ENCODE results near the gene CYP19A1.

CYP19A1 gene

DNA sequence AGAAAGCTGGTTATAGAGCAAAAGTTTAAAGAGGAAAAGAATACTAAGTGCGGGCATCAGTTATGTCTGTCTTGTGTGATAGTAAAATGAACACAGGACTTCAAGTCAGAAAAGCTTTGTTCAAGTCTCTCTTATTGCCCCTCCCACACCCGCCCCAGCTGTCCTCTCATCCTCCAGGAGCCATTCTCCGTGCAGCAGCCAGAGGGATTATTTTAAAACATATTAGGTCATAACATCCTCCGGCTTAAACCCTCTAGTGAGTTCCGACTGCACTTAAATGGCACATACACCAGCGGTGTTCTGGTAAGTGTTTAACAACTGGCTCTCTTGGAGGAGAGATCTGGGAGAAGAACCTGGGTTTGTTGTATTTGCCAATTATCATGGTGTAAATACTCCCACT is 138.9 kb downstream of the CYP19A1 start:
- TF ChIP-seq, protein P1, sequence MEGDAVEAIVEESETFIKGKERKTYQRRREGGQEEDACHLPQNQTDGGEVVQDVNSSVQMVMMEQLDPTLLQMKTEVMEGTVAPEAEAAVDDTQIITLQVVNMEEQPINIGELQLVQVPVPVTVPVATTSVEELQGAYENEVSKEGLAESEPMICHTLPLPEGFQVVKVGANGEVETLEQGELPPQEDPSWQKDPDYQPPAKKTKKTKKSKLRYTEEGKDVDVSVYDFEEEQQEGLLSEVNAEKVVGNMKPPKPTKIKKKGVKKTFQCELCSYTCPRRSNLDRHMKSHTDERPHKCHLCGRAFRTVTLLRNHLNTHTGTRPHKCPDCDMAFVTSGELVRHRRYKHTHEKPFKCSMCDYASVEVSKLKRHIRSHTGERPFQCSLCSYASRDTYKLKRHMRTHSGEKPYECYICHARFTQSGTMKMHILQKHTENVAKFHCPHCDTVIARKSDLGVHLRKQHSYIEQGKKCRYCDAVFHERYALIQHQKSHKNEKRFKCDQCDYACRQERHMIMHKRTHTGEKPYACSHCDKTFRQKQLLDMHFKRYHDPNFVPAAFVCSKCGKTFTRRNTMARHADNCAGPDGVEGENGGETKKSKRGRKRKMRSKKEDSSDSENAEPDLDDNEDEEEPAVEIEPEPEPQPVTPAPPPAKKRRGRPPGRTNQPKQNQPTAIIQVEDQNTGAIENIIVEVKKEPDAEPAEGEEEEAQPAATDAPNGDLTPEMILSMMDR (IDR thresholded peaks at IDR 0.05; ENCODE audit: insufficient read depth, low read depth, low read length, missing control alignments), result no peak
- DNase-seq (ENCODE audit: low read depth), result no peak
- H3K4me3 ChIP-seq (ENCODE audit: low read depth, low read length), result no peak overlapping the region

DNA sequence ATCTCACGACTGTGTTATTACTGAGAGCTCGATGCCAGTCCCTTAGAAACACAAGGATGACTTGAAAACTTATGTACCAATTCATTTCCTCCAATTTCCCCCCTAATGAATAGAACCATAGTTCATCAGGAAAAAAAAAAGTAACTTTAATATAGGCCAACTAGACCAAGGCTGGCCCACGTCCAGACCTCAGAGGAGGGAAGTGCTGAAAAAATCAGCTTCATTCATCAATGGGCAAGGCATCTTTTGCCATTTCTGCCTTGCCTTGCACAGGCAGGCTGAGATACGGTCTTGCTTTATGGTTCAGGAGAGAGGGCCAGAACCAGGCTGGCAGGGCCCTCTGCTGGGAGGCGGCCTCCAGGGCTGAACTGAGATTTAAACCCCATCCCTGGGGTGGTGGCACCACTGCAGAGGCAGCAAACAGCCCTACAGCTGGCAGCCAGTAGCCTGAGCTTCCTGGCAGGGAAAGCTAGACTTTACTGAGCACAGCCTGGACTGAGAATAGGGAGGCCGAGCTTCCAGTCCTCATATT is 139.6 kb downstream of the CYP19A1 start:
- DNase-seq (ENCODE audit: low read depth), result no peak

DNA sequence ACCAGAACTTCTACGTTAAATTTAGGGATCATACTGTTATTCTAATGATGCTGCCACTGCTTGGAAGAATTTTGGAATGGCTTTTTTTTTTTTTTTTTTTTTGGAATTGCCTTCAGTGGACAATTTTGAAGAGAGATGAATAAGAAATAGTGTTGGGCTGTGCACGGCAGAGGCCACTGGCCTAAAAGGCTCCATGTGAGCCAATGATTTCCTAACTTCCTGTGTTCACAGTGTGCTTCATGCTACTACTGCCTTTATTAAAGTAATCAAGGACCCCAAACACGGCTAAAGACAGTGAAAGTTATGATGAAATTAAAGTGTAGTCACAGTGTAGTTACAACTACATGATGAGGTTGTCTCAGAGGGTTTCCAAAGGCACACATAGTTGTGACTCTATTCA is 142.9 kb downstream of the CYP19A1 start:
- TF ChIP-seq, protein P1 (IDR thresholded peaks at IDR 0.05; ENCODE audit: insufficient read depth, low read depth, low read length, missing control alignments), result no peak
- no peak for DNase-seq (ENCODE audit: low read depth)
- no peak overlapping the region for H3K4me3 ChIP-seq (ENCODE audit: low read depth, low read length)

More for the DNA sequence above, 139.6 kb downstream of the CYP19A1 start:
- TF ChIP-seq, protein P1 (IDR thresholded peaks at IDR 0.05; ENCODE audit: insufficient read depth, low read depth, low read length, missing control alignments), result no peak
- no peak overlapping the region for H3K4me3 ChIP-seq (ENCODE audit: low read depth, low read length)

DNA sequence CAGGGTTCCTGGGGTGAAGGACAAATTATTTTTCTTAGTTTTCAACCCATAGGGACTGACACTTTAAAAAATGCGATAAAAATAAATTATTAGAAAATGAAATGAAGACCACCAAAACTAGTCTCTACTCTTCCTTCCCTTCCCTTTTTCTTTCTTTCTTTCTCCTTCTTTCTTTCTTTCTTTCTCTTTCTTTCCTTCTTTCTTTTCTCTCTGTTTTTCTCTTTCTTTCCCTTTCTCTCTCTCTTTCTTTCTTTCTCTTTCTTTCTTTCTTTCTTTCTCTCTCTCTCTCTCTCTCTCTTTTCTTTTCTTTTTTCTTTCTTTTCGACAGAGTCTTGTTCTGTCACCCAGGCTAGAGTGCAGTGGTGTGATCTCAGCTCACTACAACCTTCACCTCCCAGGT is 144.4 kb downstream of the CYP19A1 start:
- no peak overlapping the region for H3K4me3 ChIP-seq (ENCODE audit: low read depth, low read length)
- TF ChIP-seq, protein P1 (IDR thresholded peaks at IDR 0.05; ENCODE audit: insufficient read depth, low read depth, low read length, missing control alignments), result no peak
- no peak for DNase-seq (ENCODE audit: low read depth)

DNA sequence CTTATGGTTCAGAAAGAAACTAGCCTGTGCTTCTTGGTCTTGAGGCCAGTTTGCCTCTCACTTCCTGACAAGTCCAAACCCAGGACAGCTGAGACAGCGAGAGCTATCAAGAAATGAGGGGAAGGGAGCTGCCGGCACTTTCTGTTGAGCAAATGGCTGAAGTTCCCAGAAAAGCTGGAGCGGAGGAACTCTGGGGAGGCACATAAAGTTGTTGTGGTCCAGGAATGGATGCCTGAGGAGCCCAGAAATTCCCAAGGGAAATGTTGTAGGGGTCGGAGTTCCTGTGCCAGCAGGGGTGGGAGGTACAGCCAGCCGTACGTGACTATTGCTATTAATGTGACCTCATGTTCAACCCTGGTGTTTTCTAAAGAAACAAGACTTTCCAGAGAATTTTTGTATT is 144.9 kb downstream of the CYP19A1 start:
- TF ChIP-seq, protein P1 (IDR thresholded peaks at IDR 0.05; ENCODE audit: insufficient read depth, low read depth, low read length, missing control alignments), result no peak
- H3K4me3 ChIP-seq (ENCODE audit: low read depth, low read length), result no peak overlapping the region
- no peak for DNase-seq (ENCODE audit: low read depth)

DNA sequence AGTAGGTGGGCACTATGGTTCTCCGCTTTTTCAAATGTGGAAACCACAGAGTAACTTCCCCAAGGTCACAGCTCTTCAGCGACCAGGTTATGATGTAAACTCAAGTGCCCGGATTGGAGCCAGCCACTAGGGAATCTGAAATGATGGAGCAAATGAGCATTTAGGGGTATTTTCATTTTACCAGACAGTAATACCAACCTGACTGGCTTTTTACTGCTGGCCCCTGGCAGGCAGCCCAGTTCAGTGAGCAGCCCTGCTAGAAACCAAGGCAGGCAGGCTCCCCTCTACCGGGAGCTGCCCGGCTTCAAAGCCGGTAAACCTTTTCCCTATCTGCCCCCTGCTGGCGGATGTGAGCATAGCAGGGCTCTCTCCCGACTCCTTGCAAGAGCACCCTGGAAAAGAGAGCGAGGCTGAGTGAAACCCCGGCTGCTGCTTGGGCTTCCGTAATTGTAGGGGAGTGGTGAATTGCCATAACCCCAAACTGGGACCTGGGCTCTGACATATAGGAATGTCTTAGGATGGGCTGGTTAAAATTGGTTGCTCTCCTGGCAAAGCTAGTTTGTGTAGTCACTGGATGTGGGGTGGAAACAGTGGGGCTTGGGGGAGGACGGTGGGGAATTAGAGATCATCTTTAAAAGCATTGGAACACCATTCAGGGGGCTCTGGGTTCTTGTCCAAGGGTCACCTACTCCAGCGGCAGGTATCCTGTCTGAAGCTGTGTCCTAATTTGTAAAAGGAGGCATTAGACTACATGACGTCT is 145.7 kb downstream of the CYP19A1 start:
- TF ChIP-seq, protein P1 (IDR thresholded peaks at IDR 0.05; ENCODE audit: insufficient read depth, low read depth, low read length, missing control alignments), result peak; percentile 94
- H3K4me3 ChIP-seq (ENCODE audit: low read depth, low read length), result no peak overlapping the region
- DNase-seq (ENCODE audit: low read depth), result peak; percentile 84
